GM12873 (cell line): Measurements from ENCODE around the gene SCAPER.

Experiments
- TF ChIP-seq, protein P1 (sequence below): IDR thresholded peaks from 2 replicates; pipeline ENCODE4 v1.5.1; 2012; ENCODE audit warnings: low read depth, mild to moderate bottlenecking, moderate library complexity, low read length, control low read depth; ENCODE audit not compliant: insufficient read depth; ENCODE audit errors: missing control alignments

Gene SCAPER

DNA sequence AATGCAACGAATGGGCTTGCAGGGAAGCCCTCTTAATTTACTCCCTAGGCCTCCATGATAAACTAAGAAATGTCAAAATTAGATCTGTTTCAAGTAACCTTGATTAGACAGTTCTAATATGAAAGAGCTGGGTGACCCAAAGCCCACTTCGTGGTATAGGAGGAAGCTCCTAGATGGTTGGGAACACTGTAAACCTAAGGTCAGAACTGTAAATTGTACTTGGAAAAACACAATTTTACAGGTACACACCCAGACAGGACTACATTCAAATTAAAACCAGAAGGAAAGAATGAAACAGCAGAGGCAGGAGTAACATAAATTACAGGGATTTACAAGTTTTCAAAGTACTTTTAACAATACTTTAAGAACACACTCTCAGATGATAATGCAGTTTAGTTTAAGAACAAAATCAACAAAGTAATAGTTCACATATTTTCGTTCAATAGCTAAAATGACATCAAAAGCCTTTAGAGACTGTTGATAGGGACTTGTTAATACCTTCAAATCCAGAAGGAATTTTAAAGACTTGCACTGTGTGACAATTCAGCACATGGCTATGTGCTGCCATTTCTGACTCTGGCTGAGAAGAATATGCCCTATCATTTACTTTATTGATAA is 550.2 kb downstream of the SCAPER start:
- TF ChIP-seq, protein P1, sequence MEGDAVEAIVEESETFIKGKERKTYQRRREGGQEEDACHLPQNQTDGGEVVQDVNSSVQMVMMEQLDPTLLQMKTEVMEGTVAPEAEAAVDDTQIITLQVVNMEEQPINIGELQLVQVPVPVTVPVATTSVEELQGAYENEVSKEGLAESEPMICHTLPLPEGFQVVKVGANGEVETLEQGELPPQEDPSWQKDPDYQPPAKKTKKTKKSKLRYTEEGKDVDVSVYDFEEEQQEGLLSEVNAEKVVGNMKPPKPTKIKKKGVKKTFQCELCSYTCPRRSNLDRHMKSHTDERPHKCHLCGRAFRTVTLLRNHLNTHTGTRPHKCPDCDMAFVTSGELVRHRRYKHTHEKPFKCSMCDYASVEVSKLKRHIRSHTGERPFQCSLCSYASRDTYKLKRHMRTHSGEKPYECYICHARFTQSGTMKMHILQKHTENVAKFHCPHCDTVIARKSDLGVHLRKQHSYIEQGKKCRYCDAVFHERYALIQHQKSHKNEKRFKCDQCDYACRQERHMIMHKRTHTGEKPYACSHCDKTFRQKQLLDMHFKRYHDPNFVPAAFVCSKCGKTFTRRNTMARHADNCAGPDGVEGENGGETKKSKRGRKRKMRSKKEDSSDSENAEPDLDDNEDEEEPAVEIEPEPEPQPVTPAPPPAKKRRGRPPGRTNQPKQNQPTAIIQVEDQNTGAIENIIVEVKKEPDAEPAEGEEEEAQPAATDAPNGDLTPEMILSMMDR: no peak

DNA sequence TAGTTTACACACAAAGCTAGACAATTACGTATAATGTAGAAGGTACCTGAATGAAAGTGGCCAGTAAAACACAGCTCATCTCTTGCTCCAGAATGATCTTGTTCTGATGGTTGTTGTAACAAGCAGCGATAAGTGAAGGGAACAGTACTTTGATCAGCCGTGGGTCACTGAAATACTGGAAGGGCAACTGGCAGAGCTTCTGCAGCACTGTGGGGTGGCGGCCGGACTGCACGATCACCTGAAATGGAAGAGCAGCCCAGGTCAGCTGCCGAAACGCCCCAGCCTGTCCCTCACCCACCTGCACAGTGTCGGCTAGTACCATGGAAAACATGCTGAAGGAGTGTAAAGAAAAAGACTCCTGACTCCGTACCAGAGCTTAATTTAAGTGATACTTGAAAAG is 551.2 kb downstream of the SCAPER start:
- TF ChIP-seq, protein P1: no peak

DNA sequence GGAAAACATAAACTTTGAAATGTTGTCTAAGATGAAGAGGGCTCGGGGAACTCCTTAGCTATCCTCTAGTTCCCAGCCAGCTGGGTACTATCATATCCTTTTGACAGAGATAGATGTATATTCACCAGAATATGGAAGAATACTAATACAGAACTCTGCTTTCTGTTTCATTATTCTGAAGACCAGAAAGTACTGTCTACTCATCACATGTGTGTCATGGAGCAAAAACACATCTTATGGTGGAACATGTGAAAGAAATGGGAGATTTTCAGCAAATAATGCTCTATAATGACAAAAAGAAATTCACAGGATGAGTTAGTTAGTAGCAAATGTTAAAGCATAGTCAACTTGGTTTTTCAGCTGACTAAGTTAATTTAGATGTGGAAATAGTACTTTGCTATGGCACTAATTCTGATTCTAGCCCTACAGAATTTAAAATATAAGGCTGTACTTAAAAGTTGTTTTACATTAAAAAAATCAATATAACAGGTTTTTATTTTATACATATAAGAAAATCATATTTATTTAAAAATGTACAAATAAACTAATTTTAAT is 552.0 kb downstream of the SCAPER start:
- TF ChIP-seq, protein P1: no peak

DNA sequence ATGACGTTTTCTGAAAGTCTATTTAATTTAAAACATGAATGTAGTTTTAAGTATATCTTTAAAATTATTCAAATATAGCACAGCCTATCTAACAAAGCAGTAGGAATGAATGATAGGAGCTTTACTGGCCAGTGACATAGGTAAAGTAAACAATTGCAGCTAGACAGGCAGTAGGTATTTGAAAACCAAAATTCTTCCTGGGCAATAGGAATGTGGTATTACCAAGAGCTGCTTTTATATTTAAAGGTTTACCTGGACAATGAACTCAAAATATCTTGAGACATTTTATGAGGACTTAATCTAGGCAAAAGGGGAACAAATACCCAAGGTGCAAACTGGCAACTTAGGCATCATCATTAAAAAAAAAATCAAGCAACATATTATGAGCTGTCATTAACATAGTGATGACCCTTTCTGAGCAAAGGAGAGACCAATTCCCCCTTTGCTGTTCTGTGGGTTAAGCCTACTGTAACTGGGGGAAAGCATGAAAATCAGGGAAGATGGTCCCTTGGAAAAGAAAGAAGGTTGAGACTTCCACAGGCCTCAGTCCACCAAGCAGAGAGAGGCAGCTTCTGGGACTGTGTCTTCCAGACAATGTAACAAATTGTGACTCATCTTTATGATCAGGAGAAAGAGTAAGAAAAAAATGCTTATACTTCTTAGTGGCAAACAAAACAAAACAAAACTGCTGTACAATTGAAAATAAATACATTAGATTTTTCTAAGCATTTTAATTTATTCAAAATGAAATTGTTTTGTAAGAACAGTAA is 555.7 kb downstream of the SCAPER start:
- TF ChIP-seq, protein P1: no peak

DNA sequence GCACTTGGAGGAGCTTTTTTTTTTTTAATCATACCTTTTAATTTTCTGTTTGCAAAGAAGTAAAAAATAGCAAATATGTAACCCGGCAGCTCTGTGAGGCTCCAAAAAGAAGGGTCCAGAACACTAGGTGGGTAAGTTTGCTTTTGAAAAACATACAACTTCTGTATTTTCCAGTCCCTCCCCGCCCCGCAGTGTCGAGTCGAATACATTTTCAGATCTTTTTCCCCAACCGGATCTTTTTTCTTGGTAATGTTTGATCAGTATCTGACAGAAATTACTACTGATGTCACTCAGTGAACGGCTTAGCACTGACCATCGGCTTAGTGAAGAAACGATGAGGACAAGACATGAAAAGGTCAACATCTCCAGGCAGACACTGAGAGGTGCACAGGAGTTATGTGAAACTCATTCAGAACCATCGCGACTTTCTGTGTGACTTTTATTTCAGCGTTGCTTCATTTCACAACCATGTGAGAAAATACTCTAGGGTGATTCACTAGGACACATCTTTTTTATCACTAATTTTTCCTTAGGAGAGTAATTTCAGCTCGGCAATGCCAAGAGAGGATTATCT is 557.6 kb downstream of the SCAPER start:
- TF ChIP-seq, protein P1: no peak

DNA sequence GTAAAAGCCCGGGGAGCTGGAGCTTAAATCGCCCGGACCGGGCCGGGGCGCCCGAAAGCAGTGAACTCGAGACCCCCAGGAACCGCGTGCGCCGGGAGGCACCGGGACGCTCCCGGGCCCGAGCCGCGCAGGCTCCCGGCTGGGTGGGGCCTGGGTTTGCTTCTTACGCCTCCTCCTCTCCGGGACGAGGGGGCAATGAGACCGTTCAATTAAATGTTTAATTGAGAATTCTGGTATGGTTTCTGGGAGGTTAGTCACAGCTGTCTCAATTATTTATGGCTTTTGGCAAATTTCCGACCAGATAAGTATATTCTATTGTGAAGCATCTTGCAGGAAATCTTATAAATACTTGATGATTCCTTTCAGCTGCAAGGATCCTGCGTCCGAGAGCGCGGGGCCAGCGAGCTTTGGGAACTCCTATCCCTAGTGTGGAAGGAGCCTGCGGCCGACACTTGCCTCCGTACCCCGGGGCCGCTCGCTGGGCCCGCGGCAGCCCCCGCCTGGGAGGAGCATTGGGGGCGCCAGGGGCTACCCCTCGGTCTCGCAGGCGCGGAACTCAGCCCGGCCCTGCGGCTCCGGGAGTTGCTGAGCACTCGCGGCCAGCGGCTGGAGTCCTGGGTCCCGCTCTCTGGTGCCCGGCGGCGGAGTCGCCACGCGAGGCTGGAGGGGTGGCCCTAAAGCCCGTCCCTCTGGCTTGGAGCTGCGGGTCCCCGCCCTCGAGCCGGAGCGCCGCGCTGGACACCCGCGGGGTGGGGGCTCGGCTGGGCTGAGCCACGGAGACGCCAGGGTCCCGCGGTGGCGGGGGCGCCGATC is 558.3 kb downstream of the SCAPER start:
- TF ChIP-seq, protein P1: no peak
